Kidney (tissue), 14 donors: ENCODE results near the gene ESAM. TPM values are rescaled to one million over a fixed set of nuclear protein-coding genes. Genes with fewer than 3 reads are reported as not detected.

ENCODE experiments used
- DNase-seq, 5 donors: peaks; one replicate each; pipeline ENCODE4 v3.0.0-alpha.2; 2013 to 2020
- FAIRE-seq: peaks from 2 replicates; lab custom pipeline; 2012; peaks lifted over from hg19 to GRCh38; lab: Jason Lieb, UNC
- H3K27ac ChIP-seq, 2 donors: one replicate each; pipeline ENCODE4 v1.7.0; 2013; ENCODE audit warnings: low read depth in 2 of 2, low read length in 2 of 2, inconsistent platforms in 1 of 2
- H3K27me3 ChIP-seq: one replicate; pipeline ENCODE4 v1.7.1; 2013; ENCODE audit warnings: low read length, inconsistent platforms; ENCODE audit not compliant: control insufficient read depth, insufficient read depth
- H3K36me3 ChIP-seq, 3 donors: one replicate each; pipeline versions ENCODE4 v1.7.0 to v1.7.1; 2013; ENCODE audit warnings: low read length in 3 of 3, control low read depth in 1 of 3, inconsistent platforms in 1 of 3; ENCODE audit not compliant: insufficient read depth in 3 of 3, control insufficient read depth in 2 of 3
- H3K4me1 ChIP-seq, 3 donors: one replicate each; pipeline versions ENCODE4 v1.7.0 to v1.7.1; 2013; ENCODE audit warnings: low read length in 3 of 3, inconsistent platforms in 1 of 3, low read depth in 1 of 3; ENCODE audit not compliant: control insufficient read depth in 2 of 3, insufficient read depth in 2 of 3
- H3K4me3 ChIP-seq, 3 donors: one replicate each; pipeline versions ENCODE4 v1.7.0 to v1.8.1; 2013; ENCODE audit warnings: low read length in 3 of 3, control low read depth in 1 of 3, inconsistent platforms in 1 of 3
- H3K9ac ChIP-seq, 3 donors: one replicate each; pipeline versions ENCODE4 v1.7.0 to v1.7.1; 2013; ENCODE audit warnings: low read length in 3 of 3, control low read depth in 1 of 3, inconsistent platforms in 1 of 3
- H3K9me3 ChIP-seq, 3 donors: one replicate each; pipeline versions ENCODE4 v1.7.0 to v1.7.1; 2013; ENCODE audit warnings: low read length in 3 of 3, control low read depth in 1 of 3, inconsistent platforms in 1 of 3; ENCODE audit not compliant: control insufficient read depth in 2 of 3, insufficient read depth in 1 of 3
- intact Hi-C: fragments of 100-400 bp; cut with DNase I; formaldehyde crosslinking; loops from one replicate; pipeline ENCODE4 v1.11.1; 2022
- polyA plus RNA-seq: library from polyadenylated mRNA; stranded (reverse); fragments of 350-450 nt; fragmentation: Illumina TruSeq; extraction: RNeasy Lipid Tissue Mini Kit (QIAGEN cat#74804); gene quantifications from one replicate; pipeline ENCODE4 v1.2.3, GENCODE V29; 2014; ENCODE audit warnings: low read depth, low replicate concordance; ENCODE audit not compliant: insufficient read depth
- total RNA-seq: library from RNA; stranded (reverse); fragmentation: NEBNext Ultra II Directional; extraction: Animal tissue kit (Norgen Biotek cat#: 25700); gene quantifications from one replicate; pipeline ENCODE4 v1.2.1, GENCODE V29; 2021
- TF ChIP-seq, protein P1 (sequence below): IDR thresholded peaks from 3 replicates; pipeline ENCODE4 v1.5.1; 2012; ENCODE audit warnings: mild to moderate bottlenecking, moderate library complexity, borderline replicate concordance; ENCODE audit not compliant: insufficient read depth; ENCODE audit errors: extremely low read depth
- donor health status: control.
- donor health status: control.
- donor health status: control.
- donor health status: control.
- donor health status: control.
- donor health status: DM: yes; HTN: yes; CAD: no.
- donor health status: Normal renal cell carcinoma (clear cell type).

Gene ESAM
- total and polyA plus RNA-seq, 2 donors from 2014 or later = 63.0 to 85.8 TPM

DNA sequence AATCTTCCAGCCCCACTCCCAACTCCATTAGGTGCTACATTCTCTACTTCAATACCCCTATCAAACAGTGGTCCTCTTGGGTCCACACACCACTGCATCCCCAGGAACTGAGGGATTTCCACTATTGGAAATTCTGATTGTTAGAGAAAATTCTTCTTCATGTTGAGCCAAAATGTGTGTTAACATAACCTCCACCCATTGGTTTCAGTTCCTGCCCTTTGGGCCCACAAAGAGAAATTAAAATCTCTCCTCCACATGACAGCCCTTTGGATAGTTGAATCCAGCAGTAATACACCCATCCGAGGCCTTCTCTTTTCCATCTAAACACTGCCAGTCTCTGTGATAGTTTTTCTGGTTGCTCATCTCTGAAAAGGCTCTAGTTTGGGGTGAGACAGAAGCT lies 12.2 kb downstream of the ESAM start:
- intact Hi-C loops = no loop called here
- H3K9ac ChIP-seq = no peak overlapping the region
- TF ChIP-seq, protein P1, sequence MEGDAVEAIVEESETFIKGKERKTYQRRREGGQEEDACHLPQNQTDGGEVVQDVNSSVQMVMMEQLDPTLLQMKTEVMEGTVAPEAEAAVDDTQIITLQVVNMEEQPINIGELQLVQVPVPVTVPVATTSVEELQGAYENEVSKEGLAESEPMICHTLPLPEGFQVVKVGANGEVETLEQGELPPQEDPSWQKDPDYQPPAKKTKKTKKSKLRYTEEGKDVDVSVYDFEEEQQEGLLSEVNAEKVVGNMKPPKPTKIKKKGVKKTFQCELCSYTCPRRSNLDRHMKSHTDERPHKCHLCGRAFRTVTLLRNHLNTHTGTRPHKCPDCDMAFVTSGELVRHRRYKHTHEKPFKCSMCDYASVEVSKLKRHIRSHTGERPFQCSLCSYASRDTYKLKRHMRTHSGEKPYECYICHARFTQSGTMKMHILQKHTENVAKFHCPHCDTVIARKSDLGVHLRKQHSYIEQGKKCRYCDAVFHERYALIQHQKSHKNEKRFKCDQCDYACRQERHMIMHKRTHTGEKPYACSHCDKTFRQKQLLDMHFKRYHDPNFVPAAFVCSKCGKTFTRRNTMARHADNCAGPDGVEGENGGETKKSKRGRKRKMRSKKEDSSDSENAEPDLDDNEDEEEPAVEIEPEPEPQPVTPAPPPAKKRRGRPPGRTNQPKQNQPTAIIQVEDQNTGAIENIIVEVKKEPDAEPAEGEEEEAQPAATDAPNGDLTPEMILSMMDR = no peak
- peaks cover 42% of the 10 kb centered on the region for H3K27me3 ChIP-seq
- H3K4me3 ChIP-seq = no peak overlapping the region
- peaks cover 0 to 20% (median 0%) of the 10 kb centered on the region in 3 donors for H3K4me1 ChIP-seq
- H3K36me3 ChIP-seq = no peaks in the 10 kb centered on the region
- no peak for FAIRE-seq
- DNase-seq = no peak
- H3K9me3 ChIP-seq = no peaks in the 10 kb centered on the region
- no peak overlapping the region for H3K27ac ChIP-seq

DNA sequence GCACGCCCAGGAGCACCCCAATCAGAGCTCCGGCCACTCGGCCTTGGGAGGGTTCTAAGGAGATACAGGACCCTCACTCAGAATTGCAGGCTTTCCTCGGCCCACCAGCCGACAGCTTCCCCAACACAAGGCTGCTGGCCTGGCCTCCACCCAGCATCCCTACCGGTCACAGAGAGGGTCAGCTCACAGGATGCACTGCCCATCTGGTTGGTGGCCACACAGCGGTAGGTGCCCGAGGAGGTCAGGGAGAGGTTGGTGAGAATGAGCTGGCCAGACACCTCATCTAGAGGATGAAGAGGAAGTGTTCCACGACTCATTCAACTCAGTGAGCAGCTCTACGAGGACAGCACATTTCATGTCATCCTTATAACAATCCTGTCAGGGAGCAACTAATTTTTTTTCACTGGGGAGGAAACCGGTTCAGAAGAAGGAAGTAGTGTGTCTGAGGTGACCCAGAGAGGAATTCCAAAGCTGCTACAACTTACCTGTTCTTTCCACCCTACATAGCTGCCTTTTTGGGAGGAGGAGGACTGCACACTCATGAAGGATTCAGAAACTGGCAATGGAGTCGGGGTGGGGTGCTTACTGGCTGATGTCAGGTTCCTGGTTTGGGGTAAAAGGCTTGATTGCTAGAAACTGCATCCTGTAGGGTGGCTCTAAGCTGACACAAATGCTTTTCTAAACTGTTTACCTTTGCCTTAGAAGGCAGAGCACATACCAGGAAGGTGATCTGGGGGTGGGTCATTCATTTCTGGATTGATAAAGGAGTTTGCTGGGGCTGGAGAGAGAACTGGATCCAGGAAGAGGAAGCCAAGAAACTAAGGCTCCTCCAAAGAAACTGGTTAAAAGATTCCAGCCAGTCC lies 13.4 kb downstream of the ESAM start:
- H3K9me3 ChIP-seq = no peaks in the 10 kb centered on the region
- H3K9ac ChIP-seq = no peak overlapping the region
- no peak overlapping the region for H3K27ac ChIP-seq
- intact Hi-C loops = no loop called here
- peaks cover 0 to 20% (median 0%) of the 10 kb centered on the region in 3 donors for H3K4me1 ChIP-seq
- H3K4me3 ChIP-seq = no peak overlapping the region
- H3K36me3 ChIP-seq = no peaks in the 10 kb centered on the region
- peak in 2 of 5 donors; percentile 9 to 80 for DNase-seq
- TF ChIP-seq, protein P1 = no peak
- FAIRE-seq = no peak
- H3K27me3 ChIP-seq = peaks cover 50% of the 10 kb centered on the region

DNA sequence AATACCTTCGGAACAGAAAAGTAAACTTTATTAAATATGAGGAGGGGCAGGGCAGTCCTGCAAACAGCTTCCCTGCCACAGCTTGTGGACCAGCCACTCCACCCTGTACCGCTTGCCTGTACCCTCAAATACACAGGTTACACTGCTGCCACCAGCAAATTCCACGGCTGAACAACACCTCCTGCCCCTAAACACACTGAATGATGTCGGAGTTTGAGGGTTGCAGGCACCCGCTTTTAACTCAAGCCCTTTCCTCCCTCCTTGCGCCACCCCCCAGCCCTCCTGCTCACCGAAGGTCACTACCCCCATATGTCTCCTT lies 14.0 kb downstream of the ESAM start:
- Histone ChIP-seq H3K9ac (no peak overlapping the region), H3K27me3 (peaks cover 54% of the 10 kb centered on the region)
- intact Hi-C loops = no loop called here

More for the DNA sequence above, 14.0 kb downstream of the ESAM start:
- no peaks in the 10 kb centered on the region for H3K36me3 ChIP-seq
- H3K4me3 ChIP-seq = no peak overlapping the region
- FAIRE-seq (no peak), DNase-seq (peak in 1 of 5 donors; percentile 9)
- no peaks in the 10 kb centered on the region for H3K9me3 ChIP-seq
- TF ChIP-seq, protein P1 = no peak
- H3K4me1 ChIP-seq = peaks cover 0 to 20% (median 0%) of the 10 kb centered on the region in 3 donors
- H3K27ac ChIP-seq = peak overlapping the region in 1 of 2 donors; percentile 23
